Sigmoid colon (tissue), 7 donors: ENCODE measurements around the gene WWC1. TPM values are rescaled to one million over a fixed set of nuclear protein-coding genes. Genes with fewer than 3 reads are reported as not detected.
"Not testable (repeated sequence)": the region's sequence is repeated elsewhere in the genome, so short reads cannot be mapped to it uniquely, and the experiment has no call there.

ENCODE experiments used
- DNase-seq: peaks from one replicate; pipeline ENCODE4 v3.0.0-alpha.2; 2019
- H3K27ac ChIP-seq, 4 donors: fragments of 200-600 bp; sonication (generic); one replicate each; pipeline ENCODE4 v1.5.1; 2016 to 2019; ENCODE audit warnings: mild to moderate bottlenecking in 1 of 4
- H3K27me3 ChIP-seq, 3 donors: fragments of 200-600 bp; sonication (generic); one replicate each; pipeline ENCODE4 v1.5.1; 2019; ENCODE audit warnings: mild to moderate bottlenecking in 1 of 3
- H3K36me3 ChIP-seq, 4 donors: fragments of 200-600 bp; sonication (generic); one replicate each; pipeline ENCODE4 v1.5.1; 2016 to 2019
- H3K4me1 ChIP-seq, 4 donors: fragments of 200-600 bp; sonication (generic); one replicate each; pipeline ENCODE4 v1.5.1; 2017 to 2019
- H3K4me3 ChIP-seq, 4 donors: fragments of 200-600 bp; sonication (generic); one replicate each; pipeline ENCODE4 v1.5.1; 2017 to 2019; ENCODE audit warnings: mild to moderate bottlenecking in 2 of 4, moderate library complexity in 1 of 4
- H3K9me3 ChIP-seq, 4 donors: fragments of 200-600 bp in 3 of 4; sonication (generic) in 3 of 4; one replicate each; pipeline versions ENCODE4 v1.5.1 to v1.6.1; 2013 to 2019
- CTCF ChIP-seq, 4 experiments: fragments of 450-650 bp in 3 of 4; fragments of 200-600 bp in 1 of 4; IDR thresholded peaks; one replicate each; pipeline ENCODE4 v1.5.1; 2016 to 2019; ENCODE audit warnings: antibody characterized with exemption in 4 of 4, mild to moderate bottlenecking in 3 of 4, moderate library complexity in 2 of 4
- EP300 ChIP-seq, 4 donors: sonication (generic); formaldehyde crosslinking; IDR thresholded peaks; one replicate each; pipeline ENCODE4 v1.6.1; 2017; ENCODE audit warnings: antibody characterized with exemption in 4 of 4
- POLR2A ChIP-seq, 2 donors: fragments of 450-650 bp; IDR thresholded peaks; one replicate each; pipeline ENCODE4 v1.6.1; 2016; ENCODE audit warnings: antibody characterized with exemption in 2 of 2, mild to moderate bottlenecking in 2 of 2, moderate library complexity in 2 of 2
- POLR2AphosphoS5 ChIP-seq, 4 donors: sonication (generic); formaldehyde crosslinking; IDR thresholded peaks; one replicate each; pipeline ENCODE4 v1.6.1; 2017; ENCODE audit warnings: antibody characterized with exemption in 4 of 4
- WGBS, 2 donors: extraction: QIAGEN DNeasy Blood & Tissue Kit; methylation state at CpG; one replicate each; pipeline ENCODE4 v1.1.7; 2013; 5-methylcytosine and 5-hydroxymethylcytosine counted together
- intact Hi-C: fragments of 100-400 bp; cut with DNase I; formaldehyde crosslinking; loops from one replicate; pipeline ENCODE4 v1.15.1; 2023
- polyA plus RNA-seq, 3 donors: library from polyadenylated mRNA; stranded (reverse); fragments of 200-250 nt; gene quantifications; one replicate each; pipeline ENCODE4 v1.2.3, GENCODE V29; 2013
- total RNA-seq, 4 donors: library from RNA; depleted of rRNA; stranded (reverse); fragments of >200 nt; gene quantifications; one replicate each; pipeline ENCODE4 v1.1.0, GENCODE V29; 2016
- donor health status: healthy with polysubstance abuse.
- donor health status: Bipolar disorder and iron deficiency.
- donor health status: healthy.

WWC1 gene
- total and polyA plus RNA-seq, 7 donors, result 0.27 to 15.4 (median 6.2) TPM; not detected in 1

- 52 to 70% methylated on average over 7 of the region's 7 CpGs for WGBS, 2 donors
- no peak overlapping the region for H3K4me3 ChIP-seq
- H3K36me3 ChIP-seq, result no peaks in the 10 kb centered on the region
- H3K27me3 ChIP-seq, result no peaks in the 10 kb centered on the region
- no peaks in the 10 kb centered on the region for H3K4me1 ChIP-seq
- TF ChIP-seq POLR2A (IDR thresholded peaks at IDR 0.05), result no peak
- TF ChIP-seq EP300 (IDR thresholded peaks at IDR 0.05), result no peak
- no peak for TF ChIP-seq CTCF (IDR thresholded peaks at IDR 0.05)
- TF ChIP-seq POLR2AphosphoS5 (IDR thresholded peaks at IDR 0.05), result no peak
- H3K9me3 ChIP-seq, result peaks cover 0 to 2% (median 0%) of the 10 kb centered on the region in 4 donors
- intact Hi-C loops, result no loop called here
- H3K27ac ChIP-seq, result no peak overlapping the region
- no peak for DNase-seq
Observed at GRCh38 chr5:168282120-168282519, 9.3 kb upstream of the WWC1 start.

- WGBS, 2 donors, result 85 to 89% methylated on average over 4 of the region's 4 CpGs
- no peaks in the 10 kb centered on the region for H3K4me1 ChIP-seq
Observed at GRCh38 chr5:168284809-168285208, 6.6 kb upstream of the WWC1 start.

GRCh38 chr5:168285696-168286095, 5.7 kb upstream of the WWC1 start:
- H3K9me3 ChIP-seq, result peaks cover 0 to 2% (median 0%) of the 10 kb centered on the region in 4 donors
- H3K27ac ChIP-seq, result no peak overlapping the region
- H3K36me3 ChIP-seq, result no peaks in the 10 kb centered on the region
- 88% methylated on average over 2 of the region's 2 CpGs for WGBS, 2 donors
- no peaks in the 10 kb centered on the region for H3K4me1 ChIP-seq
- no peak for DNase-seq
- H3K27me3 ChIP-seq, result peaks cover 0 to 7% (median 5%) of the 10 kb centered on the region in 3 donors
- intact Hi-C loops, result no loop called here
- H3K4me3 ChIP-seq, result no peak overlapping the region
- TF ChIP-seq POLR2A (IDR thresholded peaks at IDR 0.05) (no peak), CTCF (IDR thresholded peaks at IDR 0.05) (no peak), POLR2AphosphoS5 (IDR thresholded peaks at IDR 0.05) (no peak), EP300 (IDR thresholded peaks at IDR 0.05) (no peak)

More at GRCh38 chr5:168284809-168285208, 6.6 kb upstream of the WWC1 start:
- no peak for DNase-seq
- H3K27ac ChIP-seq, result no peak overlapping the region
- TF ChIP-seq POLR2A (IDR thresholded peaks at IDR 0.05) (no peak), POLR2AphosphoS5 (IDR thresholded peaks at IDR 0.05) (no peak), CTCF (IDR thresholded peaks at IDR 0.05) (no peak), EP300 (IDR thresholded peaks at IDR 0.05) (no peak)
- peaks cover 0 to 2% (median 0%) of the 10 kb centered on the region in 4 donors for H3K9me3 ChIP-seq
- H3K27me3 ChIP-seq, result peaks cover 0 to 7% (median 0%) of the 10 kb centered on the region in 3 donors
- H3K36me3 ChIP-seq, result no peaks in the 10 kb centered on the region
- intact Hi-C loops, result no loop called here
- H3K4me3 ChIP-seq, result no peak overlapping the region

- peaks cover 0 to 13% (median 11%) of the 10 kb centered on the region in 3 donors for H3K27me3 ChIP-seq
- no peak for DNase-seq
- H3K27ac ChIP-seq, result no peak overlapping the region
- H3K9me3 ChIP-seq, result peaks cover 0 to 2% (median 0%) of the 10 kb centered on the region in 4 donors
- no peak for TF ChIP-seq POLR2A (IDR thresholded peaks at IDR 0.05)
- no peak for TF ChIP-seq CTCF (IDR thresholded peaks at IDR 0.05)
- no peak for TF ChIP-seq EP300 (IDR thresholded peaks at IDR 0.05)
- TF ChIP-seq POLR2AphosphoS5 (IDR thresholded peaks at IDR 0.05), result no peak
- intact Hi-C loops, result no loop called here
- peaks cover 0 to 6% (median 3%) of the 10 kb centered on the region in 4 donors for H3K4me1 ChIP-seq
- H3K36me3 ChIP-seq, result no peaks in the 10 kb centered on the region
- 47 to 75% methylated on average over 6 of the region's 6 CpGs for WGBS, 2 donors
- no peak overlapping the region for H3K4me3 ChIP-seq
Observed at GRCh38 chr5:168286386-168286785, 5.1 kb upstream of the WWC1 start.

GRCh38 chr5:168286863-168287262, 4.6 kb upstream of the WWC1 start:
- H3K4me1 ChIP-seq, H3K27ac ChIP-seq, H3K9me3 ChIP-seq, intact Hi-C loops, H3K36me3 ChIP-seq, H3K4me3 ChIP-seq, DNase-seq: not testable (repeated sequence)
- H3K27me3 ChIP-seq, result peaks cover 0 to 17% (median 14%) of the 10 kb centered on the region in 3 donors
- WGBS, 2 donors, result 90 to 95% methylated on average over 5 of the region's 5 CpGs
